ENCODE data around the gene ARID2. TPM values are rescaled to one million over a fixed set of nuclear protein-coding genes. Genes with fewer than 3 reads are reported as not detected.
A peak's percentile ranks its signal among the peaks of the same experiment; 100 is the strongest.

The ARID2 gene
- total and polyA plus RNA-seq, 2 experiments from 2014 or later, result 26.5 to 54.9 TPM

GRCh38 chr12:45762185-45763110 lies 32.9 kb downstream of the ARID2 start:
- H2AFZ ChIP-seq, result no peak overlapping the region
- peaks cover 97% of the 10 kb centered on the region for H3K79me2 ChIP-seq (replicated peaks; ENCODE audit: insufficient read depth)
- DNase-seq (ENCODE audit: low spot score) (peak; percentile 60), ATAC-seq (peak; percentile 68)
- no peaks in the 10 kb centered on the region for H3K9me2 ChIP-seq (ENCODE audit: insufficient read depth)
- H3K27ac ChIP-seq (ENCODE audit: low read depth), result no peak overlapping the region
- H3F3A ChIP-seq (replicated peaks; ENCODE audit: low read depth), result no peaks in the 10 kb centered on the region
- no peaks in the 10 kb centered on the region for H3K27me3 ChIP-seq (ENCODE audit: insufficient read depth)
- H4K20me1 ChIP-seq (replicated peaks; ENCODE audit: insufficient read depth), result peaks cover 11% of the 10 kb centered on the region
- no peak for TF ChIP-seq ZNF331 (CRISPR knock-in tag; IDR thresholded peaks at IDR 0.05; ENCODE audit: low read depth)
- TF ChIP-seq CTCF (conservative IDR thresholded peaks at IDR 0.05; ENCODE audit: low read depth in 2 of 2), result peak; percentile 58 to 78
- peaks cover 7% of the 10 kb centered on the region; the same call in 2 of the 3 replicates for H3K36me3 Mint-ChIP-seq (ENCODE audit: low read depth)
- H3K4me2 ChIP-seq, result no peak overlapping the region
- H3K4me3 ChIP-seq, result no peak overlapping the region
- H3K27me3 Mint-ChIP-seq (ENCODE audit: insufficient read depth, low read depth, poor library complexity), result peaks cover 4% of the 10 kb centered on the region
- H3K27ac Mint-ChIP-seq, result no peak overlapping the region; the same call in 1 of the 2 replicates
- H3K4me3 Mint-ChIP-seq, result no peak overlapping the region
- peaks cover 39% of the 10 kb centered on the region for H3K4me1 Mint-ChIP-seq
- no peaks in the 10 kb centered on the region for H3K36me3 ChIP-seq (ENCODE audit: insufficient read depth)
- peaks cover 18% of the 10 kb centered on the region for H3K4me1 ChIP-seq (ENCODE audit: insufficient read depth)
- H3K9me3 Mint-ChIP-seq, result no peaks in the 10 kb centered on the region

- no peak for ATAC-seq
- no peak overlapping the region; the same call in 1 of the 2 replicates for H3K27ac Mint-ChIP-seq
- peaks cover 13% of the 10 kb centered on the region for H3K4me1 ChIP-seq (ENCODE audit: insufficient read depth)
- H3K4me3 ChIP-seq, result no peak overlapping the region
- H4K20me1 ChIP-seq (replicated peaks; ENCODE audit: insufficient read depth), result peaks cover 11% of the 10 kb centered on the region
- no peak overlapping the region for H3K4me2 ChIP-seq
- H3K79me2 ChIP-seq (replicated peaks; ENCODE audit: insufficient read depth), result peaks cover 97% of the 10 kb centered on the region
- peaks cover 1% of the 10 kb centered on the region; the same call in 1 of the 3 replicates for H3K9me3 Mint-ChIP-seq
- H3K9me2 ChIP-seq (ENCODE audit: insufficient read depth), result no peaks in the 10 kb centered on the region
- no peak for DNase-seq (ENCODE audit: low spot score)
- H3K27me3 Mint-ChIP-seq (ENCODE audit: insufficient read depth, low read depth, poor library complexity), result peaks cover 4% of the 10 kb centered on the region
- peaks cover 14% of the 10 kb centered on the region for H3K36me3 Mint-ChIP-seq (ENCODE audit: low read depth)
- H3K27ac ChIP-seq (ENCODE audit: low read depth), result no peak overlapping the region
- peaks cover 31% of the 10 kb centered on the region for H3K4me1 Mint-ChIP-seq
- H2AFZ ChIP-seq, result no peak overlapping the region
- TF ChIP-seq ETS1 (IDR thresholded peaks at IDR 0.05) (no peak), CREB1 (CRISPR knock-in tag; IDR thresholded peaks at IDR 0.05; ENCODE audit: low read depth) (no peak), ZNF331 (CRISPR knock-in tag; IDR thresholded peaks at IDR 0.05; ENCODE audit: low read depth) (no peak)
- TF ChIP-seq, protein P1, sequence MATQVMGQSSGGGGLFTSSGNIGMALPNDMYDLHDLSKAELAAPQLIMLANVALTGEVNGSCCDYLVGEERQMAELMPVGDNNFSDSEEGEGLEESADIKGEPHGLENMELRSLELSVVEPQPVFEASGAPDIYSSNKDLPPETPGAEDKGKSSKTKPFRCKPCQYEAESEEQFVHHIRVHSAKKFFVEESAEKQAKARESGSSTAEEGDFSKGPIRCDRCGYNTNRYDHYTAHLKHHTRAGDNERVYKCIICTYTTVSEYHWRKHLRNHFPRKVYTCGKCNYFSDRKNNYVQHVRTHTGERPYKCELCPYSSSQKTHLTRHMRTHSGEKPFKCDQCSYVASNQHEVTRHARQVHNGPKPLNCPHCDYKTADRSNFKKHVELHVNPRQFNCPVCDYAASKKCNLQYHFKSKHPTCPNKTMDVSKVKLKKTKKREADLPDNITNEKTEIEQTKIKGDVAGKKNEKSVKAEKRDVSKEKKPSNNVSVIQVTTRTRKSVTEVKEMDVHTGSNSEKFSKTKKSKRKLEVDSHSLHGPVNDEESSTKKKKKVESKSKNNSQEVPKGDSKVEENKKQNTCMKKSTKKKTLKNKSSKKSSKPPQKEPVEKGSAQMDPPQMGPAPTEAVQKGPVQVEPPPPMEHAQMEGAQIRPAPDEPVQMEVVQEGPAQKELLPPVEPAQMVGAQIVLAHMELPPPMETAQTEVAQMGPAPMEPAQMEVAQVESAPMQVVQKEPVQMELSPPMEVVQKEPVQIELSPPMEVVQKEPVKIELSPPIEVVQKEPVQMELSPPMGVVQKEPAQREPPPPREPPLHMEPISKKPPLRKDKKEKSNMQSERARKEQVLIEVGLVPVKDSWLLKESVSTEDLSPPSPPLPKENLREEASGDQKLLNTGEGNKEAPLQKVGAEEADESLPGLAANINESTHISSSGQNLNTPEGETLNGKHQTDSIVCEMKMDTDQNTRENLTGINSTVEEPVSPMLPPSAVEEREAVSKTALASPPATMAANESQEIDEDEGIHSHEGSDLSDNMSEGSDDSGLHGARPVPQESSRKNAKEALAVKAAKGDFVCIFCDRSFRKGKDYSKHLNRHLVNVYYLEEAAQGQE (IDR thresholded peaks at IDR 0.05; ENCODE audit: unreplicated experiment), result no peak
- TF ChIP-seq, protein P2, sequence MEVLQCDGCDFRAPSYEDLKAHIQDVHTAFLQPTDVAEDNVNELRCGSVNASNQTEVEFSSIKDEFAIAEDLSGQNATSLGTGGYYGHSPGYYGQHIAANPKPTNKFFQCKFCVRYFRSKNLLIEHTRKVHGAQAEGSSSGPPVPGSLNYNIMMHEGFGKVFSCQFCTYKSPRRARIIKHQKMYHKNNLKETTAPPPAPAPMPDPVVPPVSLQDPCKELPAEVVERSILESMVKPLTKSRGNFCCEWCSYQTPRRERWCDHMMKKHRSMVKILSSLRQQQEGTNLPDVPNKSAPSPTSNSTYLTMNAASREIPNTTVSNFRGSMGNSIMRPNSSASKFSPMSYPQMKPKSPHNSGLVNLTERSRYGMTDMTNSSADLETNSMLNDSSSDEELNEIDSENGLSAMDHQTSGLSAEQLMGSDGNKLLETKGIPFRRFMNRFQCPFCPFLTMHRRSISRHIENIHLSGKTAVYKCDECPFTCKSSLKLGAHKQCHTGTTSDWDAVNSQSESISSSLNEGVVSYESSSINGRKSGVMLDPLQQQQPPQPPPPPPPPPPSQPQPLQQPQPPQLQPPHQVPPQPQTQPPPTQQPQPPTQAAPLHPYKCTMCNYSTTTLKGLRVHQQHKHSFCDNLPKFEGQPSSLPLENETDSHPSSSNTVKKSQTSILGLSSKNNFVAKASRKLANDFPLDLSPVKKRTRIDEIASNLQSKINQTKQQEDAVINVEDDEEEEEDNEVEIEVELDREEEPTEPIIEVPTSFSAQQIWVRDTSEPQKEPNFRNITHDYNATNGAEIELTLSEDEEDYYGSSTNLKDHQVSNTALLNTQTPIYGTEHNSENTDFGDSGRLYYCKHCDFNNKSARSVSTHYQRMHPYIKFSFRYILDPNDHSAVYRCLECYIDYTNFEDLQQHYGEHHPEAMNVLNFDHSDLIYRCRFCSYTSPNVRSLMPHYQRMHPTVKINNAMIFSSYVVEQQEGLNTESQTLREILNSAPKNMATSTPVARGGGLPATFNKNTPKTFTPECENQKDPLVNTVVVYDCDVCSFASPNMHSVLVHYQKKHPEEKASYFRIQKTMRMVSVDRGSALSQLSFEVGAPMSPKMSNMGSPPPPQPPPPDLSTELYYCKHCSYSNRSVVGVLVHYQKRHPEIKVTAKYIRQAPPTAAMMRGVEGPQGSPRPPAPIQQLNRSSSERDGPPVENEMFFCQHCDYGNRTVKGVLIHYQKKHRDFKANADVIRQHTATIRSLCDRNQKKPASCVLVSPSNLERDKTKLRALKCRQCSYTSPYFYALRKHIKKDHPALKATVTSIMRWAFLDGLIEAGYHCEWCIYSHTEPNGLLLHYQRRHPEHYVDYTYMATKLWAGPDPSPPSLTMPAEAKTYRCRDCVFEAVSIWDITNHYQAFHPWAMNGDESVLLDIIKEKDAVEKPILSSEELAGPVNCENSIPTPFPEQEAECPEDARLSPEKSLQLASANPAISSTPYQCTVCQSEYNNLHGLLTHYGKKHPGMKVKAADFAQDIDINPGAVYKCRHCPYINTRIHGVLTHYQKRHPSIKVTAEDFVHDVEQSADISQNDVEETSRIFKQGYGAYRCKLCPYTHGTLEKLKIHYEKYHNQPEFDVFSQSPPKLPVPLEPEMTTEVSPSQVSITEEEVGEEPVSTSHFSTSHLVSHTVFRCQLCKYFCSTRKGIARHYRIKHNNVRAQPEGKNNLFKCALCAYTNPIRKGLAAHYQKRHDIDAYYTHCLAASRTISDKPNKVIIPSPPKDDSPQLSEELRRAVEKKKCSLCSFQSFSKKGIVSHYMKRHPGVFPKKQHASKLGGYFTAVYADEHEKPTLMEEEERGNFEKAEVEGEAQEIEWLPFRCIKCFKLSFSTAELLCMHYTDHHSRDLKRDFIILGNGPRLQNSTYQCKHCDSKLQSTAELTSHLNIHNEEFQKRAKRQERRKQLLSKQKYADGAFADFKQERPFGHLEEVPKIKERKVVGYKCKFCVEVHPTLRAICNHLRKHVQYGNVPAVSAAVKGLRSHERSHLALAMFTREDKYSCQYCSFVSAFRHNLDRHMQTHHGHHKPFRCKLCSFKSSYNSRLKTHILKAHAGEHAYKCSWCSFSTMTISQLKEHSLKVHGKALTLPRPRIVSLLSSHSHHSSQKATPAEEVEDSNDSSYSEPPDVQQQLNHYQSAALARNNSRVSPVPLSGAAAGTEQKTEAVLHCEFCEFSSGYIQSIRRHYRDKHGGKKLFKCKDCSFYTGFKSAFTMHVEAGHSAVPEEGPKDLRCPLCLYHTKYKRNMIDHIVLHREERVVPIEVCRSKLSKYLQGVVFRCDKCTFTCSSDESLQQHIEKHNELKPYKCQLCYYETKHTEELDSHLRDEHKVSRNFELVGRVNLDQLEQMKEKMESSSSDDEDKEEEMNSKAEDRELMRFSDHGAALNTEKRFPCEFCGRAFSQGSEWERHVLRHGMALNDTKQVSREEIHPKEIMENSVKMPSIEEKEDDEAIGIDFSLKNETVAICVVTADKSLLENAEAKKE (CRISPR knock-in tag; IDR thresholded peaks at IDR 0.05), result no peak
- H3K4me3 Mint-ChIP-seq, result no peak overlapping the region
- H3F3A ChIP-seq (replicated peaks; ENCODE audit: low read depth), result no peaks in the 10 kb centered on the region
- H3K27me3 ChIP-seq (ENCODE audit: insufficient read depth), result no peaks in the 10 kb centered on the region
- no peaks in the 10 kb centered on the region for H3K36me3 ChIP-seq (ENCODE audit: insufficient read depth)
Observed at GRCh38 chr12:45763381-45763780, 33.9 kb downstream of the ARID2 start.
